NCI-H748 (cell line): Measurements from ENCODE around the gene PBRM1.
"Not testable (repeated sequence)": the region's sequence is repeated elsewhere in the genome, so short reads cannot be mapped to it uniquely, and the experiment has no call there.

Experiments used
- DNase-seq: peaks from one replicate; lab custom pipeline; 2025; ENCODE audit not compliant: unreplicated experiment; lab: John Stamatoyannopoulos, UW

Gene PBRM1

GRCh38 chr3:52704611-52705437, 19.1 kb upstream of the PBRM1 start:
- DNase-seq = peak; percentile 5

- no peak for DNase-seq
These were observed 17.6 kb upstream of the PBRM1 start for GRCh38 chr3:52703341-52703740.

- DNase-seq = no peak
These were observed 11.9 kb upstream of the PBRM1 start for GRCh38 chr3:52697632-52697965.

- no peak for DNase-seq
These were observed 11.3 kb upstream of the PBRM1 start for GRCh38 chr3:52696830-52697631.

- no peak for DNase-seq
These were observed 10.3 kb upstream of the PBRM1 start for GRCh38 chr3:52695798-52696671.

- no peak for DNase-seq
These were observed 8.9 kb upstream of the PBRM1 start for GRCh38 chr3:52694528-52695189.

GRCh38 chr3:52693071-52693470, 7.4 kb upstream of the PBRM1 start:
- DNase-seq = no peak

GRCh38 chr3:52690560-52690959, 4.8 kb upstream of the PBRM1 start:
- DNase-seq = no peak

GRCh38 chr3:52689151-52689550, 3.4 kb upstream of the PBRM1 start:
- no peak for DNase-seq

- no peak for DNase-seq
These were observed 2.6 kb upstream of the PBRM1 start for GRCh38 chr3:52688266-52688665.

GRCh38 chr3:52685285-52685708, 416 bp downstream of the PBRM1 start:
- peak; percentile 87 for DNase-seq

- no peak for DNase-seq
These were observed 1.5 kb downstream of the PBRM1 start for GRCh38 chr3:52684184-52684583.

GRCh38 chr3:52683611-52684010, 2.1 kb downstream of the PBRM1 start:
- DNase-seq = no peak

- DNase-seq = no peak
These were observed 3.7 kb downstream of the PBRM1 start for GRCh38 chr3:52682016-52682415.

GRCh38 chr3:52681596-52681995, 4.1 kb downstream of the PBRM1 start:
- DNase-seq = no peak

- no peak for DNase-seq
These were observed 5.9 kb downstream of the PBRM1 start for GRCh38 chr3:52679811-52680210.

- no peak for DNase-seq
These were observed 6.5 kb downstream of the PBRM1 start for GRCh38 chr3:52679199-52679538.

- DNase-seq = no peak
These were observed 7.2 kb downstream of the PBRM1 start for GRCh38 chr3:52678265-52679198.

GRCh38 chr3:52676201-52676600, 9.5 kb downstream of the PBRM1 start:
- DNase-seq = not testable (repeated sequence)

- DNase-seq = no peak
These were observed 14.0 kb downstream of the PBRM1 start for GRCh38 chr3:52671676-52672075.
